HCT116 (cell line): ENCODE data around the gene HOXC11. TPM values are rescaled to one million over a fixed set of nuclear protein-coding genes. Genes with fewer than 3 reads are reported as not detected.
A peak's percentile ranks its signal among the peaks of the same experiment; 100 is the strongest.

Experiments used
- ATAC-seq: fragments of 200-7000 bp; cut with Tn5 transposase; 2 replicates; pipeline ENCODE4 v1.9.1; 2020; ENCODE audit warnings: mild to moderate bottlenecking, moderate library complexity
- BruUV-seq: library from RNA; stranded (reverse); fragments of 400-500 nt; replicated peaks from 2 replicates; lab custom pipeline; 2021; lab: Mats Ljungman, UMichigan
- CTCF ChIA-PET: fragments of 300-600 bp; sonication (Branson Sonifier 250); formaldehyde crosslinking; loops from one replicate; lab custom pipeline; 2021; ENCODE audit warnings: antibody characterized with exemption; lab: Charles Lee
- POLR2A ChIA-PET: fragments of 300-600, 350-600 bp; sonication (Branson Sonifier 250); formaldehyde crosslinking; loops from one replicate; lab custom pipeline; 2021; ENCODE audit warnings: antibody characterized with exemption; lab: Charles Lee
- RAD21 ChIA-PET, 2 experiments: fragments of 300-600 bp; sonication (Branson Sonifier 250); formaldehyde crosslinking; loops; one replicate each; lab custom pipeline; 2023; ENCODE audit warnings: low total read pairs in 2 of 2; ENCODE audit not compliant: uncharacterized antibody in 2 of 2, unreplicated experiment in 2 of 2, low non-redundant PET in 1 of 2; lab: Charles Lee
- DNase-seq: peaks from one replicate; pipeline ENCODE4 v3.0.0-alpha.2; 2010; ENCODE audit warnings: low read depth, low spot score
- H2AFZ ChIP-seq: fragments of 200-600 bp; shearing (Covaris generic), sonication (generic); 2 replicates; pipeline ENCODE4 v1.6.1; 2017; ENCODE audit warnings: low read depth, mixed run types, mixed read lengths, antibody characterized with exemption, low read length; ENCODE audit not compliant: poor library complexity, severe bottlenecking
- H3K27ac ChIP-seq: 2 replicates; pipeline ENCODE4 v1.5.1; 2012; ENCODE audit warnings: low read depth, low read length
- H3K27me3 ChIP-seq: fragments of 200-600 bp; sonication (generic); 2 replicates; pipeline ENCODE4 v1.6.1; 2016; ENCODE audit warnings: mixed run types, low read length, mixed read lengths; ENCODE audit not compliant: insufficient read depth
- H3K36me3 ChIP-seq, 2 experiments: fragments of 200-500 bp in 1 of 2; fragments of 200-600 bp in 1 of 2; sonication (Bioruptor generic) in 1 of 2; sonication (generic) in 1 of 2; 2 replicates each; pipeline versions ENCODE4 v1.5.1 to v1.6.1; 2014 to 2016; ENCODE audit warnings: low read length in 2 of 2, inconsistent platforms in 1 of 2, mixed read lengths in 1 of 2, mixed run types in 1 of 2; ENCODE audit not compliant: insufficient read depth in 2 of 2, control insufficient read depth in 1 of 2
- H3K4me1 ChIP-seq, 2 experiments: fragments of 200-600 bp in 1 of 2; sonication (generic) in 1 of 2; 2 replicates each; pipeline versions ENCODE4 v1.5.1 to v1.6.1; 2012 to 2017; ENCODE audit warnings: low read length in 2 of 2, inconsistent platforms in 1 of 2, mild to moderate bottlenecking in 1 of 2, mixed read lengths in 1 of 2, mixed run types in 1 of 2, moderate library complexity in 1 of 2; ENCODE audit not compliant: insufficient read depth in 2 of 2, control insufficient read depth in 1 of 2
- H3K4me2 ChIP-seq: fragments of 200-600 bp; sonication (generic); 2 replicates; pipeline ENCODE4 v1.6.1; 2017; ENCODE audit warnings: mixed run types, low read length, mixed read lengths
- H3K4me3 ChIP-seq, 2 experiments: fragments of 200-600 bp in 1 of 2; sonication (generic) in 1 of 2; replicated peaks in 1 of 2; 2 replicates each; pipeline ENCODE4 v1.5.1; 2011 to 2016; ENCODE audit warnings: low read length in 2 of 2, control low read depth in 1 of 2, low read depth in 1 of 2, mild to moderate bottlenecking in 1 of 2, mixed read lengths in 1 of 2, mixed run types in 1 of 2
- H3K79me2 ChIP-seq: fragments of 200-600 bp; sonication (generic); 2 replicates; pipeline ENCODE4 v1.6.1; 2017; ENCODE audit warnings: mild to moderate bottlenecking, mixed run types, low read length, moderate library complexity, mixed read lengths; ENCODE audit not compliant: insufficient read depth
- H3K9ac ChIP-seq: fragments of 200-600 bp; sonication (generic); 2 replicates; pipeline ENCODE4 v1.6.1; 2016; ENCODE audit warnings: low read length, mixed read lengths
- H3K9me2 ChIP-seq: fragments of 200-600 bp; sonication (generic), shearing (Covaris generic); 2 replicates; pipeline ENCODE4 v1.6.1; 2017; ENCODE audit warnings: mixed run types, mild to moderate bottlenecking, moderate library complexity; ENCODE audit not compliant: insufficient read depth
- H3K9me3 ChIP-seq, 2 experiments: fragments of 200-500 bp in 1 of 2; fragments of 200-600 bp in 1 of 2; sonication (Bioruptor generic) in 1 of 2; sonication (generic) in 1 of 2; 2 replicates each; pipeline ENCODE4 v1.6.1; 2014 to 2017; ENCODE audit warnings: low read length in 2 of 2, mixed read lengths in 2 of 2, inconsistent platforms in 1 of 2, low read depth in 1 of 2, mild to moderate bottlenecking in 1 of 2, mixed run types in 1 of 2, moderate library complexity in 1 of 2; ENCODE audit not compliant: control insufficient read depth in 1 of 2, insufficient read depth in 1 of 2
- H4K20me1 ChIP-seq: fragments of 200-600 bp; sonication (generic), shearing (Covaris generic); 2 replicates; pipeline ENCODE4 v1.6.1; 2017; ENCODE audit warnings: mixed run types, mild to moderate bottlenecking, moderate library complexity; ENCODE audit not compliant: insufficient read depth
- CEBPB ChIP-seq: IDR thresholded peaks from 2 replicates; pipeline ENCODE4 v1.6.1; 2012; ENCODE audit warnings: low read depth
- EGR1 ChIP-seq: IDR thresholded peaks from 2 replicates; pipeline ENCODE4 v1.6.1; 2012; ENCODE audit warnings: low read depth
- MAX ChIP-seq: IDR thresholded peaks from 2 replicates; pipeline ENCODE4 v1.6.1; 2012
- POLR2AphosphoS5 ChIP-seq: IDR thresholded peaks from 2 replicates; pipeline ENCODE4 v1.6.1; 2011; ENCODE audit warnings: mild to moderate bottlenecking, low read depth, low read length, moderate library complexity
- SIN3A ChIP-seq: IDR thresholded peaks from 2 replicates; pipeline ENCODE4 v1.6.1; 2012; ENCODE audit warnings: low read depth
- SP1 ChIP-seq: IDR thresholded peaks from 2 replicates; pipeline ENCODE4 v1.6.1; 2012; ENCODE audit warnings: low read depth
- SRF ChIP-seq: IDR thresholded peaks from 2 replicates; pipeline ENCODE4 v1.6.1; 2012; ENCODE audit warnings: low read depth
- TCF7L2 ChIP-seq: IDR thresholded peaks from 2 replicates; pipeline ENCODE4 v1.7.0; 2011; ENCODE audit warnings: borderline replicate concordance, inconsistent platforms; ENCODE audit not compliant: insufficient read depth, insufficient read length; ENCODE audit errors: extremely low read depth
- ZNF274 ChIP-seq: fragments of 200-500 bp; sonication (Bioruptor generic); IDR thresholded peaks from 2 replicates; pipeline ENCODE4 v1.6.1; 2014; ENCODE audit warnings: mild to moderate bottlenecking, low read depth, low read length, inconsistent platforms
- intact Hi-C: fragments of 100-400 bp; cut with micrococcal nuclease; formaldehyde crosslinking; loops from 2 replicates; pipeline ENCODE4 v1.10.0; 2022
- total RNA-seq: library from RNA; stranded (reverse); gene quantifications from one replicate; pipeline ENCODE4 v1.2.1, GENCODE V29; 2021; ENCODE audit not compliant: unreplicated experiment
- TF ChIP-seq, protein P1 (sequence below): IDR thresholded peaks from 2 replicates; pipeline ENCODE4 v1.6.1; 2012

The HOXC11 gene
- total RNA-seq, 1 experiment from 2014 or later = 0.22 TPM

- no TSS peak for BruUV-seq
- no peaks in the 10 kb centered on the region for H3K36me3 ChIP-seq
- H3K4me2 ChIP-seq = peak overlapping the region; percentile 99
- H3K9ac ChIP-seq = no peak overlapping the region
- DNase-seq (no peak), ATAC-seq (no peak)
- RAD21 ChIA-PET = no interaction called here
- CTCF ChIA-PET = interaction anchor here (2.4 to 4.3 kb wide), 5 partner anchors 9 to 200 kb away, joined by 6 to 43 read pairs (median 20); partner anchors contain the start of gene HOXC5
- H4K20me1 ChIP-seq = no peaks in the 10 kb centered on the region
- no peaks in the 10 kb centered on the region for H3K79me2 ChIP-seq
- POLR2A ChIA-PET = no interaction called here
- H3K27ac ChIP-seq = no peak overlapping the region
- no peaks in the 10 kb centered on the region for H3K9me2 ChIP-seq
- intact Hi-C loops = no loop called here
- no peaks in the 10 kb centered on the region for H3K27me3 ChIP-seq
- no peak for TF ChIP-seq MAX
- TF ChIP-seq CEBPB = no peak
- no peak for TF ChIP-seq SIN3A
- no peak for TF ChIP-seq SP1
- no peak for TF ChIP-seq SRF
- no peak for TF ChIP-seq TCF7L2
- TF ChIP-seq ZNF274 = no peak
- no peak for TF ChIP-seq EGR1
- TF ChIP-seq, protein P1, sequence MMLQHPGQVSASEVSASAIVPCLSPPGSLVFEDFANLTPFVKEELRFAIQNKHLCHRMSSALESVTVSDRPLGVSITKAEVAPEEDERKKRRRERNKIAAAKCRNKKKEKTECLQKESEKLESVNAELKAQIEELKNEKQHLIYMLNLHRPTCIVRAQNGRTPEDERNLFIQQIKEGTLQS = no peak
- TF ChIP-seq POLR2AphosphoS5 = no peak
- H3K9me3 ChIP-seq = no peaks in the 10 kb centered on the region
- peak overlapping the region in 1 of 2 experiments; percentile 76; a peak in 1 of 4 replicates for H3K4me3 ChIP-seq
- H3K4me1 ChIP-seq = peaks cover 17 to 31% of the 10 kb centered on the region in 2 experiments
- no peak overlapping the region for H2AFZ ChIP-seq
Observed at GRCh38 chr12:54015018-54015931, 42.3 kb downstream of the HOXC11 start.
